ENCODE data around the gene EFR3B.
"Not testable (repeated sequence)": the region's sequence is repeated elsewhere in the genome, so short reads cannot be mapped to it uniquely, and the experiment has no call there.

Gene EFR3B

DNA sequence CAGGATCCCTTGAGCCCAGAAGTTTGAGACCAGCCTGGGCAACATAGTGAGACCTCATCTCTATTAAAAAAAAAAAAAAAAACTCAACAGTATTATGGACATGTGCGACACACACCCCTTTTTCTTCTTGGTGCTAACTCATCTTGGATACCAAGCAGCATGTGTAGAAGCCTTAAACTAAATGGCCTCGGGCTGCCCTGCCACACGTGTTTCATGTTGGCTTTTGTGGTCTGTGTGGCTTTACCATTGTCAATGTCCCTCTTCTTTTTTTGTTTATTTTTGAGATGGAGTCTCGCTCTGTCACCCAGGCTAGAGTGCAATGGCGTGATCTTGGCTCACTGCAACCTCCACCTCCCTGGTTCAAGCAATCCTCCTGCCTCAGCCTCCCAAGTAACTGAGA, 109.1 kb downstream of the EFR3B start:
- DNase-seq (ENCODE audit: low read depth): not testable (repeated sequence)

DNA sequence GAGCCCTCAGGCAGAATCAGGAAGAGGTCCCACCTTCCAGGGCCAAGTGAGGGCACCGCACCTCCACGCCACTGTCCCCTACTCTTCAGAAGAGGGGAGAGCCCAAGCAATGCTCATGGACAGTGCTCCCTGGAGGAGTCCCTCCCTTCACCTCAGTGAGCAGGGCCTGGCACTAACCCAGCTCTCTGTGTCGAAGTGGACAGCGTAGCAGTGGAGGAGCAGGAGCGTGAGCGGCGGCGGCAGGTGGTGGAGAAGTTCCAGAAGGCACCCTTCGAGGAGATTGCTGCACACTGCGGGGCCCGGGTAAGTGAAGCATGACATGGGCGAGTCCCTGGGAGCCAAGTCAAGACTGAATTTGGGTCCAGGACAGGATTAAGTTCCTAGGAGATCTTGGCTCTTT, 109.8 kb downstream of the EFR3B start:
- no peak for DNase-seq (ENCODE audit: low read depth)

DNA sequence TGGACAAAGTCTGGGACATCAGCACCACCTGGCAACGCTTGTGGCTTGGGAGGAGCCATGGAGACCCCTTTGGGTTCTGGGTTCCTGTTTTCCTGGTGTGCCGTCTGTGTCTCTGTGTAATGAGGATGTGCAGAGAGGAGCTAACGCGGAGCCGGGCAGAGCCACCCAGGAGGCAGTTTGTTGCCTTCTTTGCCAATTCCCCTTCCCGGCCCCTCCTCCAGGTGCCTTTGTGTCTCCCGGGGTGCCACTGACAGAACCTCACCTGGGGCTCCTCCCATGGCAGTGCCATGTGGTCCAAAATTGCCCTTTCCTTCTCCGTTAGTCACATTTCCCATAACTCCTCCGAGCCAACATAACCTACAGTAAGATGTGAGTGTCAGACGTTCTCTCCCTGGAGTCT, 113.5 kb downstream of the EFR3B start:
- no peak for DNase-seq (ENCODE audit: low read depth)

DNA sequence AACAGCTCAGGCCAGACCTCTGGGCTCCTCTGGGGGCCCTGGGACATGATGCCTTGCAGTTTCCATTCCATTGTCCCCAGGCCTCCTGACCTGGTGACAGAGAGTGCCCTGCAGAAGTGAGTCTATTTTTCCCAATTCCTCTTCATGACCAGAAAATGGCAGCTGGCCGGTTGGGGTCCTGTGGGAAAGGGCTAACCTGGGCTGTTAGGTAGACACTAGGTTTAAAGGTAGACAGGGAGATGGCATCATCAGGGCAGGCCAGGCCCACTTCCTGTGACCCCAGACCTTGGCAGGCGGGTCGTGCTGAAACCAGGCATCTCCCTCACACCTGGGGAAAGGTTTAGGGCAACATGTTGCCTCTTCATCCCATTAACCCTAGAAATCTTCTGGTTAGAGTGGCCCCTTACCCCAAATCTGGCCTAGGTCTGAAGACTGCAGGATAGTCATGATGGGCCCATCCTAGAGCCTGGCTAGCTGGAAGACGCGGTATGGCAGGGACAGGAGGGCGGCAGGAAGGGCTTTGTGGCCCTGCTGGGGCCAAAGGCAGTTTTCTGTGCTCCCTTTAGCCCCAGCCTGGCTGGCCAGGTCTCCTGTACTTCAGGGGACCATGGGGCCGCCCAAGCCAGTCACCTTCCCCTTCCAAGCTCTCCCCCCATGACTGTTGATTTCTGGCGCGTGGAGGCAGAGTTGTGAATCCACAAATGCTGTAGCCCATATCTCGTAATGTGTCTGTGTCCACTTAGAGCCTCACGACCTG, 116.4 kb downstream of the EFR3B start:
- DNase-seq (ENCODE audit: low read depth): no peak

DNA sequence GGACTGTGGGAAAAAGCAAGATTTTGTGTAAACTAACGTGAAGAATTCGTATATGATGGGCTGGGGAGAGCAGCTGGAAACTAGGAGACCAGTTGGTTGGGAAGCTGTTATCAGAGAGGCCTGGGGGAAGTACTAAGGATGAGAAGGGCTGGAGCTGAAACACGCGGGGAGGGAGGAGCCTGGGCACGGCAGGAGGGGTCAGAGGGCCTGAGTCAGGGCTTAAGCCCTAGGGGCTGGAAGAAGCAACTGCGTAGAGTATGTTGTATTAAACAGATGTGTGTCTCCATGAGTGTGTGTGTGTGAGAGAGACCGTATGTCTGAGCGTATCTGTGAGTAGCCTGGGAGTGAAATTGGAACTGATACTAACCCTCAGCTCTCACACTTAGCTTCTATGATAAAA, 118.1 kb downstream of the EFR3B start:
- no peak for DNase-seq (ENCODE audit: low read depth)

DNA sequence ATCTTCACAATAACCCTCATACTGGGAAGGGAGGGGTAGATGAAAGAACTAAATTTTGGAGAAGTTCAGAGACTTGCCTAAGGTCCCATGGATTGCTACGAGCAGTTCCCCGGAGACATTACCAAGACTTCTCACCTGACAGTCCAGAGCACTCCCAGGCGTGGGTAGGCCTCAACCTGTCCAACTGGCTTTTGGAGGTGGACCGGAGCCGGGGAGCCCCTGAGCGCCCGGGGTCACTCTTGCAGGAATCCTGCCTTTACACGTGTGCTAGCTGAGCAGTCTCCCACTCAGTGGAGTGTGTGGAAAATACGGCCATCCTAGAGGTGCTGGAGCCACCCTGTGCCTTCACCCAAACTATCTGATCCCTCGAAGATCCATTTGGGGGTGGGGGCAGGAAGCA, 118.5 kb downstream of the EFR3B start:
- no peak for DNase-seq (ENCODE audit: low read depth)

DNA sequence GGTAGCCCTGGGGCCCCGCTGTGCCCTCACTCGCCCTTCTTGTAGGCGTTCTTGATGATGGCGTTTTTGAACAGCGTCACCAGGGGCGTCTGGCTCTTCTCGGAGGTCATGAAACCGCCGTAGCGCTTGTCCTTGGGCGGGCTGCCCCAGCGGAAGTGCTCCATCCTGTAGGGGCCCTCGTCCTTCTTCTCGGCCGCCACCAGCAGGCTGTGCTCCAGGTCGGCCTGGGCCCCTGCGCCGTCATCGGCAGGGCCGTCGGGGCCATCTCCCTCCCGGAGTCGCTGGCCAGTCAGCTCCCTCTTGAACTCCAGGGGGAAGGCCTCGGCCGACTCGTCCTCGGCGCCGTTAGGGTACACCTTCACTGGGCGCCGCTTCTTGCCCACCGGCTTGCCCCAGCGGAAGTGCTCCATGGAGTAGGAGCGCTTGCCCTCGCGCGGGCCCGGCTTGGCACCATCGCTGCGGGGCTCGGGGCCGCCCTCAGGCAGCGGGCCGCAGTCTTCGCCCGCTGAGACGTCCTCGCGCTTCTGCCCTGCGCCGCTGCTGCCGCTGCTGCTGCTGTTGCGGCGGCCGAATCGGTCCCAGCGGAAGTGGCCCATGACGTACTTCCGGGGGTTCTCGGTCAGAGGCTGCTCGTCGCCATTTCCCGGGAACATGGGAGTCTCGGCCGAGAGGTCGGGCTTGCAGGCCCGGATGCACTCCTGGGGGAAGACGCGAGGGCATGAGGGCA, 119.3 kb downstream of the EFR3B start:
- peak; percentile 3 for DNase-seq (ENCODE audit: low read depth)

DNA sequence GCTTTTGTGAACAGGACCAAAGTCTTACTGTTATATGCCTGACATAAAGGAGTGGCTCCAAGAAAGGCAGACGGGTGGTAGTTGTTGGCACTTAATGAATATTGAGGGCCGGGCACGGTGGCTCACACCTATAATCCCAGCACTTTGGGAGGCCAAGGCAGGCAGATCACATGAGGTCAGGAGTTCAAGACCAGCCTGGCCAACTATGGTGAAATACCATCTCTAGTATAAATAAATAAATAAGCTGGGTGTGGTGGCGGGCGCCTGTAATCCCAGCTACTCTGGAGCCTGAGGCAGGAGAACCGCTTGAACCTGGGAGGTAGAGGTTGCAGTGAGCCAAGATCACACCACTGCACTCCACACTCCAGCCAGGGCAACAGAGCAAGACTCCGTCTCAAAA, 120.2 kb downstream of the EFR3B start:
- DNase-seq (ENCODE audit: low read depth): not testable (repeated sequence)

DNA sequence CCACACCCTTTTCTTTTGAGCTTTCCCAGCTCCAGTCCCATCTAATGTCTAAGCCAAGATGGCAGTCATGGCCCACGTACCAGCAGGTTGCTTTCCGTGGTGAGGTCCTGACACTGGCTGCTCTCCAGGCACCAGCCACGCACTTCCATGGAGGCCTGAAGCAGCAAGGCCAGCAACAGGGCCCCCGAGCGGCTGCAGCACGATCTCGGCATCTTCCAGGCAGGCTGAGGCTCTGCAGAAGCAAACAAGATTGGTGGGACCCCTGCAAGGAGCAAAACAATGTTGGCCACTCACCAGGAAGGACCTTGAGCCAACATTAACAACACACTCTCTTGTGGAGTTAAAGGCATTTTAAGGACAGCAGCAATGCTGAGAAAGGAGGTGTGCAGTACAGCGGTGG, 122.7 kb downstream of the EFR3B start:
- no peak for DNase-seq (ENCODE audit: low read depth)

DNA sequence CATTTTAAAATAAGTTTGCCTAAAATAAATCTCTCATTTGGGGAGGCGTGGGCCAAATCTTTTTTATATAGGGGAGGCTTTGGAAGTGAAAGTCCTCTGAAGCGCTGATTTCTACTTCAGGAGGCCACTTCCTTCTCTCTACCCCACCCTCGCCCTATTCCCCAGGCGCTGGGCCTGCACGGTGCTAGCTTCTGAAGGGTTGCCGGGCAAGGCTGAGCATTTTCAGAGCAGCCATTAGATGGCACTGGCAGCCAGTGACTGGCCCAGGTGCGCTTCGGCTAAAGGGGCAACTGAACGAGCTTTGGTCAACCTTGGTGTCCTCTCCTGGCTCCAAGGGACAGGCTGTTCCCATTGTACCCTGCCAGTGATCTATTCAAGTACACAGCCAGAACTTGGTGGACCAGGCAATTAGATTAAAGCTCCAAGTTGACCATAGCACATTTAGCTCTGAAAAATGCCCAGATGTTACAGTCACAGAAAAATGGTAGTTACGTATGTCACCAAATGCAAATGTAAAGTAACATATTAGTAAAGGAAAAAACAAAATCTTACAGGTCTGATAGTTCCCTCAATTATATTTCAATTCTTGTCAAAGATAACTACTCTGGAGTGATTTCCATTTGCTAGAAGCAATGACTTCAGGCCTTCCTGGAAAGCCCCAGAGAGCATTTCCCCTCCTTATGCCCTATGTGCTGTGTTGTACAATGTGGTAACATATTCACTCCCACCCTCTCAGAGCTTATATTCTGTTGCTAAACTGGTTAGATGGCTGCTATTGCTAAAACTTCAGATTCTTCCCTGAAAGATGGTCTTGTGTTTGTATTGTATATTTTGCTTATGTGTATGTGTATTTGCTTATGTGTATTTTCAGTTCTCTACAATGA, 124.4 kb downstream of the EFR3B start:
- DNase-seq (ENCODE audit: low read depth): no peak

DNA sequence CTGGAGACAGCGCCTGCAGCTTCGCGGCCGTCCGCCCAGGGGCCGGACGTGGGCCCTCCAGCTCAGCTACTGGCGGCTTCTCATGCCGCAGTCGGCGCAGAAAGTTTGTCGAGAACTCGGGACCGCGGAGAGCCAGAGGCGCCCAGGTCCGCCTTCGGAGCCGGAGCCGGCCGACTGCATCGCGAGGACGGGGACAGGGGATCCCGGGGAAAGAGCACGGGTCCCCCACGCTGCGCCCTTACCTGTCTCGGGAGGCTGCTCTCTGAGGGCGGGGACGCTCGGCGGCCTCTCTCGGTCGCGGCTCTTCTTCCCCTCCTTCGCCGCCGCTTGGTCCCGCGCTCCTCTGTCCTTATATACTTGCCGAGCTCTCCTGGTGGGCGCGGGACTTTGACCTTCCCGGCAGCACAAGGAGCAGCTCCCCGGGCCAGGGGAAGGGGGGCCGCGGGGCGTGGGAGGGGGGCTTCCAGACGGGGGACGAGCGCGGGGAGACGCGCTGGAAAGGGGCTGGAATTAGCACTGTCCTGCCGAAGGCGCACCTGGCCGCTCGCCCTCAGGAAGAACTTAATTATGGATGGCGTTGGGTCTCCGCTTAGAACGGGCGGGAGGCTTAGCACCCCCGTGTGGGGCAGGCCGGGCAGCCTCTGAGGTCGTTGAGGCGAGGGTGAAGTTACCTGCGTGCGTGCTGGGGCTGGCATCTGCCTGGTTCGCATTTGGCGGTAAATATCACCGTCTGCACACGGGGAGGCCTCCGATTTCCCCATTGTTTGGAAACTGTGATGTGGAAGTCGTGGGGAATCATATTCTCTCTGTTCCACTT, 126.6 kb downstream of the EFR3B start, which contains the start of gene POMC:
Gene POMC (minus strand): TSS at position 325 of the 817 bp plus-strand sequence. CDS start 3,808 bp downstream, outside the sequence.
- DNase-seq (ENCODE audit: low read depth): no peak

DNA sequence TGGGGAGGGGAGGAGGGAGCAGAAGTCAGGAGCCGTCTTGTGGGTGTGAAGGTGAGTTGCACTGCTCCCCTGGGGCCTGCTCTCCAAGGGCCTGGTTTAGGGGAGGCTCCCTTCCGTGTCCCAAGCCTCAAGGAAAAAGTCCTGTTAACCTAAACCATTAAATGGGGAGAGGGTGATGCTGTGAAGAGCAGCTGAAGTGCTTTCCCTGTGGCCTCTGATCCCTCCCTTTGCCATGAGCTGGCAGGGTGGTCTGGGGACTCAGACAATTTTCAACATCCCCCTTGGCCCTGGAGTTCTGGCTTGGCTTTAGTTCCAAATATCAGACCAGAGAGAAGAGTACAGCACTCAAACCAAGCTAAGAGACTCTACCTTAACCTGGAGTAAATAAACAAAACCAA, 127.2 kb downstream of the EFR3B start:
- no peak for DNase-seq (ENCODE audit: low read depth)

DNA sequence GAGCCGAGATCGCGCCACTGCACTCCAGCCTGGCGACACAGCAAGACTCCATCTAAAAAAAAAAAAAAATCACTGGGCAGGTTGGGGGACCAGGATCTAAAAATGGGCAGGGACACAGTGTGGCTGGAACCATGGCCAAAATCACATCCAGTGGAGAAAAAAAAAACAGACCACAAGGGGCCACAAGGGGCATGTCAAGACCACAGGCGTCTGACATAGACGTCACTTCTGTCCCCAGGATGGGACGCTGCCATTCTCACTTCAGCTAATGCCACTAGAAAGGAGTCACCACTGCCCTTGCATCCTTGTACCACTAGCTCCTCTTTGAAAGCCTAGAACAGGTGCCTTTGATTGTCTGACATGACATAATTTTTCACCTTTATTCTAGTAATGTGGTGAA, 129.0 kb downstream of the EFR3B start:
- DNase-seq (ENCODE audit: low read depth): no peak

DNA sequence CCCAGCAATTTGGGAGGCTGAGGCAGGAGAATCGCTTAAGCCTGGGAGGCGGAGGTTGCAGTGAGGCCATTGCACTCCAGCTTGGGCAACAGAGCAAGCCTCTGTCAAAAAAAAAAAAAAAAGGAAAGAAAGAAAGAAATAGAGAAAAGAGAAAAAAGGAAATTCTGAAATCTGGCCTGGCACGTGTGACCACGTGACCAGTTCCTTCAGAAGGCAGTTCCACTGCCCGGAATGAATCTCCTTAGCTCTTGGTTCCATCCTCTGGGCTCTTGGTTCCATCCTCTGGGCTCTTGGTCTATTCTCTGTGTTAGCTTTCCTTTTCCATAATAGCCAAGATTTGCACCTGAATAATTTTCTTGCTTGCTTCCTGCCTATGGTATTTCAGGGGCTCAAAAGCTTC, 131.8 kb downstream of the EFR3B start:
- no peak for DNase-seq (ENCODE audit: low read depth)

DNA sequence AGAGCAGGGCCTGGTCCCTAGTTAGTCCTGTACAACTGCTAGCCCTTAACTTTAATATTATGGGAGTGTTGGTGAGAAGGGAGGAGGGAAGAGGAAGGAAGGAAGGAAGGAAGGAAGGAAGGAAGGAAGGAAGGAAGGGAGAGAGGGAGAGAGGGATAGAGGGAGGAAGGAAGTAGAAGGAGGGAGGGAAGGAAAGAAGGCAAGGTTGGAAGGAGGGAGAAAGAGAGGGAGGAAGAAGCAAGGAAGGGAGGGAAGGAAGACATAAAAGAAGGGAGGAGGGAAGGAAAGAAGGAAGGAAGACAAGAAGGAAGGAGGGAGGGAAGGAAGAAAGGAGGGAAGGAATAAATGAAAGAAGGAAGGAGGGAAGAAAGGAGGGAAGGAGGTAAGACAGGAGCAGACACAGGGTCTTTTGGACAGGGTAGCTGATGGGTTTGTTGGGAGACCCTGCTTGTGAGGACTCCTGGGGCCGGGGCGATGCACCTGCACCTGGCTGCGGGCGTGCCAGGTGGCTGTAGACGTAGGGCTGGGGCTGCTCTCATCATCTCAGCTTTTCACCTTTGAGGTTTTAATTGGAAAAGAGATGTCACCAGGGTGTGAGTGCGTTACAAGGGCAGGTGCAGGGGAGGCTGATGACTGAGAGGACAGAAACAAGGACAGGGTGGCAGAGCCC, 132.5 kb downstream of the EFR3B start:
- DNase-seq (ENCODE audit: low read depth): no peak

DNA sequence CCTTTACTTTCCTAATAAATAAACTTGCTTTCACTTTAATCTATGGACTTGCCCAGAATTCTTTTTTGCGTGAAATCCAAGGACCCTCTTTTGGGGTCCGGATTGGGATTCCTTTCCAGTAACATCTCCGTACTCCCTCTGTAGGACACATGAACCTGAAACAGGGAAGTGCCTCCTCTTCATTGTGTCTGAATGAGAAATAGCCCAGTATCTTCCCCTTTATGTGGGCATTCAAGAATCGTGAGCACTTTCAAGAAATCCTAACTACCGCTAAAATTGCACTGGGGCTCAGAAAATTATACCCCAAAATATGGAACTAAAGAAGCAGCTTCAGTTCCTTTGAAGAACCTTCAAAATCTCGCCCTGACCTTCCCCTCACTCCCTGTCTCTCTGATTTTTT, 134.3 kb downstream of the EFR3B start:
- no peak for DNase-seq (ENCODE audit: low read depth)

DNA sequence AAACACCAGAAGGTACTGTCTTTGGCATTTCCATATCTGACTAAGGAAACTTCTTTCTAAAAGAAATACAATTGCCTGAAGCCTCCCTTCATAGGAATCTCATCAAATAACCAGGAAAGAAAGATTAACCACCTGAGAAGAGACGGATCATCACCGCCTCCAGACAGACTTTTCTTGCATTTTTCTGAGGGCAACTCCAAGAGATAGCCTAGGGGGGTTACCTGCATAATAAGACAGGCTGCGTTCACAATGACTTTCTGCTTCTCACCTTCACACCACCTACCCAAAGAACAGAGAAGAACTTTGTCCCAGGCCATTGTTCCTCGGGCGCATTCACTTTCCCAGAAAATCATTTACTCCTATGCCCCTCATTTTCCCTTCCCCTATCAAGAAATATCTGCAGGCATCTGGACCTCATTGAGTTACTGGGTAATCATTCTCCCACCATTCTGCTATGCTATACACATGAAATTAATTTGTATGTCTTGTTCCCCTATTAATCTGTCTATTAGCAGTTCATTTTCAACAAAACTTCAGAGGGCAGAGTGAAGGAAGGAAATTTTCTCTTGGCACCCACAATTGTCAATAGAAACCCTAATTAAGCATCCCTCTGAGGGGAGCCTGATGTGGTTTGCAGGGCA, 134.8 kb downstream of the EFR3B start:
- no peak for DNase-seq (ENCODE audit: low read depth)

DNA sequence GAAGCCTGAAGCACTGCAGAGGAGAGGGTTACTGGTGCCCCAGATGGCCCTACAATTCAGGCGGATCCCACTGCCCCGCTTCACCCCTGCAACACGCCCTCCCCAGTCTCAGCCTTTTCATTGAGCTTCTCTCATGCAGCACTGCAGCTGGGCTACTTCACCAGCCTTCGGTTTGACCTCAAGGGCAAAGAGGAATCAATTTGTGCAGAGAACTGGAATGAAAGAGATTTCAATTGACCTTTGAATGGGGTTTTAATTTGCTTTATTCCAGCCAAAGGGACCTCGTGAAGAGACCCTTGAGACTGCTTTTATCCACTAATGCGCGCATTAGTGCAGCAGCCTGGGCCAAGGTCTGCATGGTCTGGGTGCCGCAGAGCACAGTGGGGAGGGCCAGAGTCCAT, 135.3 kb downstream of the EFR3B start:
- no peak for DNase-seq (ENCODE audit: low read depth)

DNA sequence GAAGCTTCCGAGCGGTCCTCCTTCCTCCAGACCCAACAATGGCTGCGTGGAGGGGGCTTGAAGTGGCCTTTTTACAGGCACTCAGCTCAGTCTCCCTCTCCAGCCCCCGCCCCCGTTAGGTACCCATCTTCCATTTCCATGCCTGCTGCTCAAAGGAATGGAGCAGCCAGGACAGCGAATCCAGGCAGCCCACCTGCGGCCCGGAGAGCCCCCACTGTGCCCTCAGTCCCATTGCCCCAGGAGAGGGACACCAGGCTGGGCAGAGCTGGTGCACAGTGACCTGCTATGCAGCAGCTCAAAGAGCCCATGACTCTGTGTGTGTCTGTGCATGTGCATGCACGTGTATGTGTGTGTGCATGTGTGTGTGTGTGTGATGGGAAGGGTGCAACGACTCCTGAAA, 137.1 kb downstream of the EFR3B start:
- no peak for DNase-seq (ENCODE audit: low read depth)

DNA sequence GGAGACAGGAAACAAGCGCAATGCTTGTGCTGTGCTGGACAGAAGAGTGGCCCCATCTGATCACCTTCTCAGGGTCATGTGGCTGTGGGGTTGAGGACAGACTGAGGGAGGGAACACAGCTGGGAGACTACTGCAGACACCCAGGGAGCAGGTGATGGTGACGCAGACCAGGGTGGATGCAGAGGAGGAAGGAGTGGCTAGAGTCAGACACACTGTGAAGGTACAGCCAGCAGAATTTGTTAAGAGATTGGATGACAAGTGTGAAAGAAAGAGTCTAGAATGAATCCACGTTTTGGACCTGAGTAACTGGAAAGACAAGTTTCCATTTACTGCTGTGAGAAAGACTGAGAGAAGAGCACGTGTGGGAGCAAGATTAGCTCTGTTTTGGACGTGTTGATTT, 142.4 kb downstream of the EFR3B start:
- DNase-seq (ENCODE audit: low read depth): no peak

Data from fibroblast of the conjunctiva (primary cell).